ENCODE results near the gene THYN1.
"Not testable (repeated sequence)": the region's sequence is repeated elsewhere in the genome, so short reads cannot be mapped to it uniquely, and the experiment has no call there.

The THYN1 gene

GRCh38 chr11:134273317-134273712 lies 20.2 kb upstream of the THYN1 start:
- no peak for DNase-seq

- DNase-seq: peak; percentile 71
These were observed 19.5 kb upstream of the THYN1 start for GRCh38 chr11:134272381-134273316.

- no peak for DNase-seq
These were observed 18.8 kb upstream of the THYN1 start for GRCh38 chr11:134271978-134272377.

GRCh38 chr11:134270250-134270714 lies 17.1 kb upstream of the THYN1 start:
- no peak for DNase-seq

GRCh38 chr11:134267966-134268365 lies 14.8 kb upstream of the THYN1 start:
- DNase-seq: no peak

GRCh38 chr11:134267461-134267860 lies 14.3 kb upstream of the THYN1 start:
- no peak for DNase-seq

- DNase-seq: no peak
These were observed 13.7 kb upstream of the THYN1 start for GRCh38 chr11:134266841-134267251.

- DNase-seq: no peak
These were observed 13.3 kb upstream of the THYN1 start for GRCh38 chr11:134266440-134266839.

- DNase-seq: no peak
These were observed 12.0 kb upstream of the THYN1 start for GRCh38 chr11:134264966-134265764.

- no peak for DNase-seq
These were observed 8.7 kb upstream of the THYN1 start for GRCh38 chr11:134261626-134262488.

GRCh38 chr11:134260983-134261382 lies 7.8 kb upstream of the THYN1 start:
- DNase-seq: no peak

GRCh38 chr11:134260503-134260902 lies 7.4 kb upstream of the THYN1 start:
- DNase-seq: no peak

- no peak for DNase-seq
These were observed 5.4 kb upstream of the THYN1 start for GRCh38 chr11:134258577-134258976.

- DNase-seq: no peak
These were observed 3.9 kb upstream of the THYN1 start for GRCh38 chr11:134257101-134257500.

GRCh38 chr11:134255184-134255561 lies 2.0 kb upstream of the THYN1 start:
- not testable (repeated sequence) for DNase-seq

GRCh38 chr11:134254433-134255183 lies 1.5 kb upstream of the THYN1 start:
- no peak for DNase-seq

GRCh38 chr11:134252346-134253187 lies 585 bp downstream of the THYN1 start:
- DNase-seq: no peak

GRCh38 chr11:134250675-134251074 lies 2.5 kb downstream of the THYN1 start:
- DNase-seq: no peak

- DNase-seq: no peak
These were observed 2.9 kb downstream of the THYN1 start for GRCh38 chr11:134250246-134250645.

GRCh38 chr11:134248910-134249480 lies 4.2 kb downstream of the THYN1 start:
- DNase-seq: no peak

GRCh38 chr11:134246678-134247077 lies 6.5 kb downstream of the THYN1 start:
- no peak for DNase-seq
